Nephron (organoid): Measurements from ENCODE around the gene SUMO2.
"Not testable (repeated sequence)": the region's sequence is repeated elsewhere in the genome, so short reads cannot be mapped to it uniquely, and the experiment has no call there.

Source experiments
- H3K27ac Mint-ChIP-seq, 3 experiments: 2 replicates each; pipeline ENCODE4 v1.8.0; 2020; ENCODE audit warnings: mixed read lengths in 3 of 3, mild to moderate bottlenecking in 2 of 3, moderate library complexity in 1 of 3
- H3K27me3 Mint-ChIP-seq: 2 replicates; pipeline ENCODE4 v1.8.0; 2021; ENCODE audit warnings: low read depth, mild to moderate bottlenecking, moderate library complexity, mixed read lengths
- H3K36me3 Mint-ChIP-seq: 2 replicates; pipeline ENCODE4 v1.8.0; 2020; ENCODE audit warnings: low read depth, mixed read lengths
- H3K4me1 Mint-ChIP-seq: 2 replicates; pipeline ENCODE4 v1.8.0; 2020; ENCODE audit warnings: mixed read lengths
- H3K4me3 Mint-ChIP-seq, 3 experiments: 2 replicates each; pipeline ENCODE4 v1.8.0; 2020; ENCODE audit warnings: mild to moderate bottlenecking in 3 of 3, mixed read lengths in 3 of 3, moderate library complexity in 2 of 3
- H3K9me3 Mint-ChIP-seq: 2 replicates; pipeline ENCODE4 v1.8.0; 2020; ENCODE audit warnings: mixed read lengths
- CTCF ChIP-seq, 3 experiments: fragments of 200-600 bp; sonication (generic); IDR thresholded peaks; one replicate each; pipeline ENCODE4 v1.5.0; 2021; ENCODE audit warnings: antibody characterized with exemption in 3 of 3; ENCODE audit not compliant: unreplicated experiment in 3 of 3

SUMO2 gene

DNA sequence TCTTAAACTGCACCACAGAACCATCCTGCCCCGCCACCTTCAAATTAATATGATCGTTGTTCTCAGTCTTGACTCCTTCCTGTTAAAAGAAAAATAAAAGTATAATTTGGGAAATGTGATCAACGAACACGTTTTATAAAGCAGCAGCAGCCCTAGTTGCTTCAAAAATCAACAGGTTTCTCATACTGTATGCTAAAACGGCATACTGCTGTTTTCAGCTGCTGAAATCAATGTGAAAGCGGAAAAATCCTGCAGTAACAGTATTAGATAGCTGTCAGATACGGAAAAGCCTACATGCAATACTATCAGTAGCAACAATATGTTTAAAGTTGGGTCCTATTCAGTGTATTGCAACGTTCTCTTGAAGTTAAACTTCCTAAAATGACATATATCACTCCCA lies 1.6 kb downstream of the SUMO2 start:
- peaks cover 22% of the 10 kb centered on the region for H3K36me3 Mint-ChIP-seq
- no peaks in the 10 kb centered on the region for H3K27me3 Mint-ChIP-seq
- H3K4me3 Mint-ChIP-seq, result peak overlapping the region; percentile 86 to 89 (median 87)
- TF ChIP-seq CTCF (IDR thresholded peaks at IDR 0.05; ENCODE audit: unreplicated experiment in 3 of 3), result no peak
- peak overlapping the region; percentile 41 to 96 (median 73) for H3K27ac Mint-ChIP-seq
- H3K4me1 Mint-ChIP-seq, result peaks cover 28% of the 10 kb centered on the region
- no peaks in the 10 kb centered on the region for H3K9me3 Mint-ChIP-seq

DNA sequence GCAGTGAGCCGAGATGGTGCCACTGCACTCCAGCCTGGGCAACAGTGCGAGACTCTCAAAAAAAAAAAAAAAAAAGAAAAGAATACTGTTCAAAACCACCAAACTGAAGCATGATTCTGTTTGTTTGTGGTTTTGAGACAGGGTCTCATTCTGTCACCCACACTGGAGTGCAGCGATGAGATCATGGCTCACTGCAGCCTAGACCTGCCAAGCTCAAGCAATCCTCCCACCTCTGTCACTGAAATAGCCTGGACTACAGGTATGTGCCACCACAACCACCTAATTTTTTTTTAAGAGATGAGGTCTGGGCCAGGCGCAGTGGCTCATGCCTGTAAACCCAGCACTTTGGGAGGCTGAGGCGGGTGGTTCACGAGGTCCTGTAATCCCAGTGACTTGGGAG lies 4.3 kb downstream of the SUMO2 start:
- peaks cover 43% of the 10 kb centered on the region for H3K36me3 Mint-ChIP-seq
- no peaks in the 10 kb centered on the region for H3K9me3 Mint-ChIP-seq
- H3K27me3 Mint-ChIP-seq, result no peaks in the 10 kb centered on the region
- no peak overlapping the region for H3K4me3 Mint-ChIP-seq
- peaks cover 16% of the 10 kb centered on the region for H3K4me1 Mint-ChIP-seq
- H3K27ac Mint-ChIP-seq, result no peak overlapping the region
- TF ChIP-seq CTCF (IDR thresholded peaks at IDR 0.05; ENCODE audit: unreplicated experiment in 3 of 3), result no peak

- peaks cover 57% of the 10 kb centered on the region for H3K36me3 Mint-ChIP-seq
- no peak for TF ChIP-seq CTCF (IDR thresholded peaks at IDR 0.05; ENCODE audit: unreplicated experiment in 3 of 3)
- H3K27me3 Mint-ChIP-seq, result no peaks in the 10 kb centered on the region
- H3K4me3 Mint-ChIP-seq, result no peak overlapping the region
- H3K27ac Mint-ChIP-seq, result no peak overlapping the region
- H3K4me1 Mint-ChIP-seq, result peaks cover 9% of the 10 kb centered on the region
- no peaks in the 10 kb centered on the region for H3K9me3 Mint-ChIP-seq
Measured at GRCh38 chr17:75176625-75177024, 6.1 kb downstream of the SUMO2 start.

GRCh38 chr17:75174996-75175395 lies 7.8 kb downstream of the SUMO2 start:
- Mint-ChIP-seq H3K4me1 (no peaks in the 10 kb centered on the region), H3K36me3 (peaks cover 53% of the 10 kb centered on the region), H3K4me3 (no peak overlapping the region), H3K9me3 (no peaks in the 10 kb centered on the region), H3K27me3 (no peaks in the 10 kb centered on the region), H3K27ac (no peak overlapping the region)
- TF ChIP-seq CTCF (IDR thresholded peaks at IDR 0.05; ENCODE audit: unreplicated experiment in 3 of 3), result no peak

- Mint-ChIP-seq H3K4me1 (no peaks in the 10 kb centered on the region), H3K27ac (no peak overlapping the region), H3K9me3 (no peaks in the 10 kb centered on the region), H3K36me3 (peaks cover 46% of the 10 kb centered on the region), H3K4me3 (no peak overlapping the region), H3K27me3 (no peaks in the 10 kb centered on the region)
- no peak for TF ChIP-seq CTCF (IDR thresholded peaks at IDR 0.05; ENCODE audit: unreplicated experiment in 3 of 3)
Measured at GRCh38 chr17:75173526-75173925, 9.2 kb downstream of the SUMO2 start.

DNA sequence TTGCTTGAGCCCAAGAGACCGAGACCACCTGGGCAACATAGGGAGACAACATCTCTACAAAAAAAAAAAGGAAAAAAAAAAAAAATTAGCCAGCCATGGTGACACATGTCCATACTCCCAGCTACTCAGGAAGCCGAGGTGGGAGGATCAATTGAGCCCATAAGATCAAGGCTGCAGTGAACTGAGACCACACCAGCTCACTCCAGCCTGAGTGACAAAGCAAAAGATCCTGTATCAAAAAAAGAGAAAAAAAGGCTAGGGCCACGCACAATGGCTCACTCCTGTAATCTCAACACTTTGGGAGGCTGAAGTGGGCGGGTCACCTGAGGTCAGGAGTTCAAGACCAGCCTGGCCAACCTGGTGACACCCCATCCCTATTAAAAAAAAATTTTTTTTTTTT lies 13.8 kb downstream of the SUMO2 start:
- Mint-ChIP-seq H3K27me3 (no peaks in the 10 kb centered on the region), H3K36me3 (peaks cover 58% of the 10 kb centered on the region), H3K9me3 (no peaks in the 10 kb centered on the region), H3K4me3 (no peak overlapping the region), H3K4me1 (no peaks in the 10 kb centered on the region), H3K27ac (no peak overlapping the region)
- no peak for TF ChIP-seq CTCF (IDR thresholded peaks at IDR 0.05; ENCODE audit: unreplicated experiment in 3 of 3)

DNA sequence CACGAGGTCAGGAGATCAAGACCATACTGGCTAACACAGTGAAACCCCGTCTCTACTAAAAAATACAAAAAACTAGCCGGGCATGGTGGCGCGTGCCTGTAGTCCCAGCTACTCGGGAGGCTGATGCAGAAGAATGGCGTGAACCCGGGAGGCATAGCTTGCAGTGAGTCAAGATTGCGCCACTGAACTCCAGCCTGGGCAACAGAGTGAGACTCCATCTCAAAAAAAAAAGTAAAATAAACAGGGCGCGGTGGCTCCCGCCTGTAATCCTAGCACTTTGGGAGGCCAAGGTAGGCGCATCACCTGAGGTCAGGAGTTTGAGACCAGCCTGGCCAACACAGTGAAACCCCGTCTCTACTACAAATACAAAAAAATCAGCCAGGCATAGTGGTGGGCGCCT lies 18.2 kb downstream of the SUMO2 start:
- H3K36me3 Mint-ChIP-seq, result peaks cover 43% of the 10 kb centered on the region
- not testable (repeated sequence) for H3K9me3 Mint-ChIP-seq, H3K4me1 Mint-ChIP-seq, H3K4me3 Mint-ChIP-seq, H3K27ac Mint-ChIP-seq, H3K27me3 Mint-ChIP-seq
